Trophoblast cell (in vitro differentiated cells and primary cell): ENCODE results near the gene TSPAN11.

Source experiments
- DNase-seq, 2 donors: peaks; one replicate each; pipeline ENCODE4 v3.0.0-alpha.2; 2016
- H2AFZ ChIP-seq: 2 replicates; pipeline ENCODE4 v1.6.1; 2013; ENCODE audit warnings: low read length, moderate library complexity, mild to moderate bottlenecking; ENCODE audit not compliant: insufficient read depth, poor library complexity
- H2AK5ac ChIP-seq: 2 replicates; pipeline ENCODE4 v1.6.1; 2013; ENCODE audit warnings: mild to moderate bottlenecking, low read length
- H2BK120ac ChIP-seq: 2 replicates; pipeline ENCODE4 v1.6.1; 2013; ENCODE audit warnings: low read length, mild to moderate bottlenecking, moderate library complexity; ENCODE audit not compliant: insufficient read depth, poor library complexity
- H2BK12ac ChIP-seq: 2 replicates; pipeline ENCODE4 v1.6.1; 2013; ENCODE audit warnings: mild to moderate bottlenecking, low read length, moderate library complexity
- H2BK5ac ChIP-seq: 2 replicates; pipeline ENCODE4 v1.6.1; 2013; ENCODE audit warnings: low read length, low read depth, moderate library complexity, mild to moderate bottlenecking; ENCODE audit not compliant: poor library complexity
- H3K14ac ChIP-seq: 2 replicates; pipeline ENCODE4 v1.6.1; 2013; ENCODE audit warnings: mild to moderate bottlenecking, low read length
- H3K18ac ChIP-seq: 2 replicates; pipeline ENCODE4 v1.6.1; 2013; ENCODE audit warnings: mild to moderate bottlenecking, low read length
- H3K23ac ChIP-seq: 2 replicates; pipeline ENCODE4 v1.6.1; 2013; ENCODE audit warnings: low read length
- H3K27ac ChIP-seq: 2 replicates; pipeline ENCODE4 v1.5.1; 2013; ENCODE audit warnings: low read depth, mild to moderate bottlenecking, inconsistent platforms, low read length, moderate library complexity
- H3K27me3 ChIP-seq: 2 replicates; pipeline ENCODE4 v1.6.1; 2013; ENCODE audit warnings: inconsistent platforms, mild to moderate bottlenecking, low read length, moderate library complexity; ENCODE audit not compliant: insufficient read depth
- H3K36me3 ChIP-seq, 2 experiments: 1 replicate in 1 of 2; 2 replicates in 1 of 2; pipeline ENCODE4 v1.6.1; 2013; ENCODE audit warnings: low read length in 2 of 2, mild to moderate bottlenecking in 2 of 2, moderate library complexity in 1 of 2; ENCODE audit not compliant: insufficient read depth in 2 of 2, control insufficient read depth in 1 of 2
- H3K4ac ChIP-seq: 2 replicates; pipeline ENCODE4 v1.6.1; 2013; ENCODE audit warnings: low read depth, mild to moderate bottlenecking, low read length, moderate library complexity
- H3K4me1 ChIP-seq, 2 experiments: 1 replicate in 1 of 2; 2 replicates in 1 of 2; pipeline ENCODE4 v1.6.1; 2013; ENCODE audit warnings: low read length in 2 of 2, mild to moderate bottlenecking in 2 of 2, moderate library complexity in 1 of 2; ENCODE audit not compliant: insufficient read depth in 2 of 2, control insufficient read depth in 1 of 2
- H3K4me2 ChIP-seq: 2 replicates; pipeline ENCODE4 v1.6.1; 2013; ENCODE audit warnings: inconsistent platforms, mild to moderate bottlenecking, low read length, moderate library complexity
- H3K4me3 ChIP-seq: 2 replicates; pipeline ENCODE4 v1.5.1; 2013; ENCODE audit warnings: mild to moderate bottlenecking, low read depth, low read length, inconsistent platforms
- H3K79me1 ChIP-seq: one replicate; pipeline ENCODE4 v1.6.1; 2013; ENCODE audit warnings: low read length
- H3K79me2 ChIP-seq: 2 replicates; pipeline ENCODE4 v1.6.1; 2013; ENCODE audit warnings: low read length, mild to moderate bottlenecking; ENCODE audit not compliant: control insufficient read depth, insufficient read depth, poor library complexity
- H3K9ac ChIP-seq: 2 replicates; pipeline ENCODE4 v1.6.1; 2013; ENCODE audit warnings: mild to moderate bottlenecking, low read length
- H3K9me3 ChIP-seq: 2 replicates; pipeline ENCODE4 v1.6.1; 2013; ENCODE audit warnings: low read depth, mild to moderate bottlenecking, control low read depth, inconsistent platforms, low read length; ENCODE audit not compliant: insufficient read depth
- H4K12ac ChIP-seq: 2 replicates; pipeline ENCODE4 v1.6.1; 2013; ENCODE audit warnings: low read depth, mild to moderate bottlenecking, low read length, moderate library complexity
- H4K8ac ChIP-seq: 2 replicates; pipeline ENCODE4 v1.6.1; 2013; ENCODE audit warnings: low read depth, mild to moderate bottlenecking, low read length, moderate library complexity
- H4K91ac ChIP-seq: one replicate; pipeline ENCODE4 v1.6.1; 2013; ENCODE audit warnings: low read depth, mild to moderate bottlenecking, low read length, moderate library complexity
- WGBS: extraction: QIAGEN DNeasy Blood & Tissue Kit; methylation state at CpG from one replicate; pipeline ENCODE4 v1.1.7; 2013; ENCODE audit warnings: missing lambda C conversion rate; ENCODE audit not compliant: insufficient read length, insufficient coverage; ENCODE audit errors: extremely low coverage; 5-methylcytosine and 5-hydroxymethylcytosine counted together

The TSPAN11 gene

DNA sequence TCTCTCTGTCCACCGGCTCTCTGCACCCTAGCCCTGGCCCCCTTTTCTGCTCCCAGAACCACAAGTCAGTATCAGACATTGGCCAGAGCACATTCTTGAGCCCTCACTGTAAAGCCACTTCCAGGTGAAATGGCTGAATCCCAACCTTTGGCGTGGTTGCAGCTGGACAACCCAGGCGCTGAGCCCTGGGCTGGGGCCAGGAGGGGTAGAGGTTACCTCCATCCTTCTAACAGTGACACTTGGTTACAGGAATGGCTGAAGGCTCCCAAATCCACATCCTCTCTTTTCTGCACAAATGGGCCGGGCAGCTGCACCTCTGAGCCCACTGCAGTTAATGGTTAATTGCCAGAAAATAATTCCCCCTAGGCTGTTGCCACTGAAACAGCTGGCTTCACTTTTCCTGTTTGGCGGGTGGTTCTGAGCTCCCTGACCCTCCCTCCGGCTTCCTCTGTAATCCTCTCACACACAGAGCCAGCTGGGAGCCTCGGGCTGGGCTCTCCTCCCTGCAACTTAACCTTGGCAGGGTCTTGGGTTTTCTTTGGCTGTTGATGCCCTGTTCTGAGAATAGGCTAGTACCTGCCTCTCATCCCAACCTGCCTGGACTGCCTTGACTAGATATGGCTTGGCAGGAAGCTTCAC, 44.1 kb downstream of the TSPAN11 start:
- no peak overlapping the region for H2BK120ac ChIP-seq
- H3K4me2 ChIP-seq: peak overlapping the region; percentile 15
- H3K4ac ChIP-seq: no peak overlapping the region
- no peaks in the 10 kb centered on the region for H3K27me3 ChIP-seq
- no peak overlapping the region for H2BK5ac ChIP-seq
- no peak overlapping the region for H3K4me3 ChIP-seq
- H4K8ac ChIP-seq: no peak overlapping the region
- no peak overlapping the region for H2AFZ ChIP-seq
- peak; percentile 64 to 79 for DNase-seq
- no peak overlapping the region for H3K14ac ChIP-seq
- no peak overlapping the region for H3K9ac ChIP-seq
- no peak overlapping the region for H3K18ac ChIP-seq
- no peak overlapping the region for H3K27ac ChIP-seq
- no peak overlapping the region for H3K23ac ChIP-seq
- no peaks in the 10 kb centered on the region for H3K9me3 ChIP-seq
- no peak overlapping the region for H4K91ac ChIP-seq
- no peaks in the 10 kb centered on the region for H3K36me3 ChIP-seq
- no CpG with 5 or more reads among the region's 7 CpGs for WGBS
- H4K12ac ChIP-seq: no peak overlapping the region
- no peaks in the 10 kb centered on the region for H3K79me2 ChIP-seq
- H3K79me1 ChIP-seq: no peaks in the 10 kb centered on the region
- H2AK5ac ChIP-seq: no peak overlapping the region
- H2BK12ac ChIP-seq: no peak overlapping the region
- H3K4me1 ChIP-seq: peaks cover 12 to 15% of the 10 kb centered on the region in 2 experiments

DNA sequence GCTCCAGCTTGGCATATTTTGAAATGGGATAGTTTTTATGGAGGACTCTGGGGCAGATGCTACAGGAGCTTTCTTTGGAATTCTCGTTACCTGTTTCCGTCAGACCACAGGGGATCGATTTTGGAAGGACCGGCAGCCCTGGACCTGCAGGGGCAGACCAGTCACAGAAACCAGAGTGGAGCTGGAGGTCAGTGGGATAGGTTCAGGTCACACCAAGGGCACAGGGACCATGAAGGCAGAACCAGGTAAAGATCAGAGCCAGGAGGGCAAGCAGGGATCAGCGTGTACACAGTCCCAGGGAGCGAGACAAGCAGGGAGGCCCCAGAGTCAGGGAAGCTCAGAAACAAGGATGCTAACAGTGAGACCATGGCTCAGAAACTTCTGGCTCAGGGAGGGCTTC, 45.5 kb downstream of the TSPAN11 start:
- H2BK12ac ChIP-seq: no peak overlapping the region
- no peak overlapping the region for H3K4me2 ChIP-seq
- H3K9me3 ChIP-seq: no peaks in the 10 kb centered on the region
- no peak overlapping the region for H3K23ac ChIP-seq
- H2BK120ac ChIP-seq: no peak overlapping the region
- H3K4ac ChIP-seq: no peak overlapping the region
- no peak overlapping the region for H3K14ac ChIP-seq
- no peaks in the 10 kb centered on the region for H3K79me1 ChIP-seq
- DNase-seq: no peak
- WGBS: no CpG with 5 or more reads among the region's 6 CpGs
- no peak overlapping the region for H4K12ac ChIP-seq
- H2BK5ac ChIP-seq: no peak overlapping the region
- H2AFZ ChIP-seq: no peak overlapping the region
- H3K9ac ChIP-seq: no peak overlapping the region
- H3K79me2 ChIP-seq: no peaks in the 10 kb centered on the region
- H4K8ac ChIP-seq: no peak overlapping the region
- H3K27ac ChIP-seq: no peak overlapping the region
- H3K36me3 ChIP-seq: no peaks in the 10 kb centered on the region
- H2AK5ac ChIP-seq: no peak overlapping the region
- no peak overlapping the region for H3K4me3 ChIP-seq
- H4K91ac ChIP-seq: no peak overlapping the region
- H3K18ac ChIP-seq: no peak overlapping the region
- peaks cover 12 to 15% of the 10 kb centered on the region in 2 experiments for H3K4me1 ChIP-seq
- H3K27me3 ChIP-seq: no peaks in the 10 kb centered on the region

DNA sequence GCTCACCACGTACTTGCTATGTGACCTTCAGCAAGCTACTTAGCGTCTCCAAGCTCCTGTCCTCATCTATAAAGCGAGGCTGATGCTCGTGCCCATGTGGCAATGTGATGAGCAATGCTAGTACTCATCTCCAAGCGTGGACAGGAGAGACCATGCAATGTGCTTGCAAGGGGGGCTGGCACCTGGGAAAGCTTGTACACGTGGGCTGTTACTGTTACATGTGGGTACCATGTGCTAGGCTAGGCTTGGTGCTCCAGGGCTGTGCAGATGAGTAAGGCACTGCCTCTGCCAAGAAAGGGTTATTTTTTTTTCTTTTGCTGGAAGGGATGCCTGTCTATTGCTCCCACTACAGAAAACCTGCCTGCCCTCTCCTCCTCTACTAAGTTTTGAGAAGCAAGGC, 46.6 kb downstream of the TSPAN11 start:
- Histone ChIP-seq H3K4ac (no peak overlapping the region), H2BK5ac (no peak overlapping the region), H4K91ac (no peak overlapping the region), H2BK12ac (no peak overlapping the region), H3K9me3 (no peaks in the 10 kb centered on the region), H3K14ac (no peak overlapping the region), H3K27ac (no peak overlapping the region), H3K27me3 (no peaks in the 10 kb centered on the region), H2AK5ac (no peak overlapping the region), H3K4me1 (peaks cover 12 to 15% of the 10 kb centered on the region in 2 experiments), H3K4me2 (no peak overlapping the region), H4K8ac (no peak overlapping the region), H4K12ac (no peak overlapping the region), H3K18ac (no peak overlapping the region), H3K9ac (no peak overlapping the region), H2BK120ac (no peak overlapping the region), H3K79me1 (no peaks in the 10 kb centered on the region), H2AFZ (no peak overlapping the region), H3K23ac (no peak overlapping the region), H3K79me2 (no peaks in the 10 kb centered on the region), H3K36me3 (no peaks in the 10 kb centered on the region), H3K4me3 (no peak overlapping the region)
- WGBS: no CpG with 5 or more reads among the region's 6 CpGs
- no peak for DNase-seq

DNA sequence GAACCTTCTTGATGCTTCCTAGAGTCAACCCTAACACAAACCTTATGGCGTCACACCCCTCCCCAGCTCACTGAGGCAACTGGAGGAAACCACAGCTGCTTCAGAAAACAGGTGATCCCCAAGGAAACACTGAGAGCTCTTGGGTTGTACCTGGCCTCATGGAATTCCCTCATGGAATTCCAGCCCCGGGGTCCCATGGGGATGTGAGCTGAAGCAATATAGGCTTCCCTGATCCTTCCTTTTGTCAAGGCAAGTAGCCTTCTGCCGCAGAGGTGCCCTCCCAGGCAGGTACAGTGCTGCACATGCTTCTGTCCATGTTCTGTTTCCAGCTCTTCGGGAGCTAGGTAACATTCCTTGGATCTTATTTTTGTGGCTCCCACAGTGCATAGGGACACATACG, 47.3 kb downstream of the TSPAN11 start:
- Histone ChIP-seq H2BK5ac (no peak overlapping the region), H4K91ac (no peak overlapping the region), H3K23ac (no peak overlapping the region), H3K36me3 (no peaks in the 10 kb centered on the region), H3K79me1 (no peaks in the 10 kb centered on the region), H3K4ac (no peak overlapping the region), H3K27me3 (no peaks in the 10 kb centered on the region), H2BK120ac (no peak overlapping the region), H3K9me3 (no peaks in the 10 kb centered on the region), H2BK12ac (no peak overlapping the region), H3K18ac (no peak overlapping the region), H3K14ac (no peak overlapping the region), H4K12ac (no peak overlapping the region), H2AK5ac (no peak overlapping the region), H3K4me3 (no peak overlapping the region), H2AFZ (no peak overlapping the region), H3K9ac (no peak overlapping the region), H4K8ac (no peak overlapping the region), H3K4me2 (no peak overlapping the region), H3K79me2 (no peaks in the 10 kb centered on the region), H3K27ac (no peak overlapping the region), H3K4me1 (peaks cover 12 to 15% of the 10 kb centered on the region in 2 experiments)
- no peak for DNase-seq
- no CpG with 5 or more reads among the region's 5 CpGs for WGBS
